ENCODE results near the gene TMEM134.

TMEM134 gene

GRCh38 chr11:67500831-67501715 is 32.0 kb upstream of the TMEM134 start:
- no peak for DNase-seq (ENCODE audit: low read depth in 2 of 3, low spot score in 1 of 3)

- no peak for DNase-seq (ENCODE audit: low read depth in 2 of 3, low spot score in 1 of 3)
These were observed 31.4 kb upstream of the TMEM134 start for GRCh38 chr11:67500484-67500821.

- DNase-seq (ENCODE audit: low read depth in 2 of 3, low spot score in 1 of 3) = no peak
These were observed 30.9 kb upstream of the TMEM134 start for GRCh38 chr11:67499808-67500483.

- DNase-seq (ENCODE audit: low read depth in 2 of 3, low spot score in 1 of 3) = no peak
These were observed 29.5 kb upstream of the TMEM134 start for GRCh38 chr11:67498544-67498972.

GRCh38 chr11:67497656-67498291 is 28.7 kb upstream of the TMEM134 start:
- no peak for DNase-seq (ENCODE audit: low read depth in 2 of 3, low spot score in 1 of 3)

- no peak for DNase-seq (ENCODE audit: low read depth in 2 of 3, low spot score in 1 of 3)
These were observed 27.1 kb upstream of the TMEM134 start for GRCh38 chr11:67496113-67496512.

GRCh38 chr11:67495234-67496005 is 26.4 kb upstream of the TMEM134 start:
- DNase-seq (ENCODE audit: low read depth in 2 of 3, low spot score in 1 of 3) = no peak

- DNase-seq (ENCODE audit: low read depth in 2 of 3, low spot score in 1 of 3) = no peak
These were observed 25.6 kb upstream of the TMEM134 start for GRCh38 chr11:67494371-67495233.

GRCh38 chr11:67493548-67494370 is 24.7 kb upstream of the TMEM134 start:
- no peak for DNase-seq (ENCODE audit: low read depth in 2 of 3, low spot score in 1 of 3)

GRCh38 chr11:67492801-67493547 is 23.9 kb upstream of the TMEM134 start:
- DNase-seq (ENCODE audit: low read depth in 2 of 3, low spot score in 1 of 3) = no peak

- no peak for DNase-seq (ENCODE audit: low read depth in 2 of 3, low spot score in 1 of 3)
These were observed 23.1 kb upstream of the TMEM134 start for GRCh38 chr11:67492069-67492727.

GRCh38 chr11:67491276-67492068 is 22.4 kb upstream of the TMEM134 start:
- DNase-seq (ENCODE audit: low read depth in 2 of 3, low spot score in 1 of 3) = no peak

GRCh38 chr11:67490727-67491065 is 21.6 kb upstream of the TMEM134 start:
- no peak for DNase-seq (ENCODE audit: low read depth in 2 of 3, low spot score in 1 of 3)

GRCh38 chr11:67489885-67490726 is 21.1 kb upstream of the TMEM134 start:
- DNase-seq (ENCODE audit: low read depth in 2 of 3, low spot score in 1 of 3) = no peak

GRCh38 chr11:67489203-67489884 is 20.3 kb upstream of the TMEM134 start:
- no peak for DNase-seq (ENCODE audit: low read depth in 2 of 3, low spot score in 1 of 3)
